ENCODE measurements around the gene INAVA. TPM values are rescaled to one million over a fixed set of nuclear protein-coding genes. Genes with fewer than 3 reads are reported as not detected.
"Not testable (repeated sequence)": the region's sequence is repeated elsewhere in the genome, so short reads cannot be mapped to it uniquely, and the experiment has no call there.

Gene INAVA
- polyA plus RNA-seq, 2 of the 4 experiments (the other 2 are of a cell fraction), result 40.0 to 43.7 TPM

GRCh38 chr1:200911361-200911760 lies 16.7 kb downstream of the INAVA start:
- WGBS (ENCODE audit: missing lambda C conversion rate), result 96% methylated on average over 17 of the region's 24 CpGs

GRCh38 chr1:200911936-200912335 lies 17.2 kb downstream of the INAVA start:
- H3K4me2 ChIP-seq; ATAC-seq; FAIRE-seq; DNase-seq (ENCODE audit: low read depth in 1 of 2, low spot score in 1 of 2); H3K4me3 ChIP-seq; H3K9me3 ChIP-seq: not testable (repeated sequence)
- H3K4me1 ChIP-seq, result peaks cover 45% of the 10 kb centered on the region
- whole genome bisulfite sequencing (ENCODE audit: missing lambda C conversion rate), result 93% methylated on average over 3 of the region's 21 CpGs
- peak overlapping the region in 1 of 2 experiments; percentile 25; a peak in 2 of 6 replicates for H3K27ac ChIP-seq
- ChIA-PET CTCF (interaction anchor here (0.6 to 1.6 kb wide), 3 partner anchors 14 to 60 kb away, joined by 3 to 6 read pairs (median 4); no protein-coding TSS in a partner anchor), POLR2A (interaction anchor here (1.5 kb wide), 1 partner anchor 16 kb away, joined by 5 read pairs; no protein-coding TSS in a partner anchor)

More at GRCh38 chr1:200911361-200911760, 16.7 kb downstream of the INAVA start:
- ATAC-seq, result no peak
- no peaks in the 10 kb centered on the region for H3K9me3 ChIP-seq
- CTCF ChIA-PET, result interaction anchor here (1.2 kb wide), 1 partner anchor 21 kb away, joined by 4 read pairs; no protein-coding TSS in a partner anchor
- no peak overlapping the region for H3K4me2 ChIP-seq
- TF ChIP-seq RARB (CRISPR knock-in tag; IDR thresholded peaks at IDR 0.05) (no peak), HMGXB4 (CRISPR knock-in tag; IDR thresholded peaks at IDR 0.05; ENCODE audit: borderline replicate concordance) (no peak), NPAS2 (CRISPR knock-in tag; IDR thresholded peaks at IDR 0.05; ENCODE audit: borderline replicate concordance) (no peak), EHMT2 (IDR thresholded peaks at IDR 0.05; ENCODE audit: low read depth) (no peak), GATA3 (IDR thresholded peaks at IDR 0.05; ENCODE audit: borderline replicate concordance) (no peak), KDM1A (IDR thresholded peaks at IDR 0.05; ENCODE audit: low read depth) (no peak), REST (IDR thresholded peaks at IDR 0.05) (no peak), HDAC2 (IDR thresholded peaks at IDR 0.05) (no peak), FOSB (CRISPR knock-in tag; IDR thresholded peaks at IDR 0.05) (no peak), HES2 (IDR thresholded peaks at IDR 0.05) (no peak), JUNB (IDR thresholded peaks at IDR 0.05) (no peak), CTCF (IDR thresholded peaks at IDR 0.05) (no peak), HEYL (CRISPR knock-in tag; IDR thresholded peaks at IDR 0.05) (no peak), USF2 (IDR thresholded peaks at IDR 0.05) (no peak), SMC3 (IDR thresholded peaks at IDR 0.05) (no peak), CEBPB (IDR thresholded peaks at IDR 0.05) (no peak), TP53 (CRISPR knock-in tag; IDR thresholded peaks at IDR 0.05) (no peak), PBX3 (IDR thresholded peaks at IDR 0.05) (no peak), MAFK (IDR thresholded peaks at IDR 0.05; ENCODE audit: partially characterized antibody) (no peak)
- no peak overlapping the region for H3K4me3 ChIP-seq
- no peak overlapping the region for H3K27ac ChIP-seq
- peaks cover 45% of the 10 kb centered on the region for H3K4me1 ChIP-seq
- POLR2A ChIA-PET, result interaction anchor here (0.9 kb wide), 1 partner anchor 15 kb away, joined by 4 read pairs; no protein-coding TSS in a partner anchor
- FAIRE-seq, result no peak
- no peak for DNase-seq (ENCODE audit: low read depth in 1 of 2, low spot score in 1 of 2)
